DMS153 treated with DMSO at 0.1 percent for 48 hours (cell line): ENCODE data around the gene ZFYVE21.

Source experiments
- DNase-seq: peaks from one replicate; lab custom pipeline; 2025; ENCODE audit not compliant: unreplicated experiment; lab: John Stamatoyannopoulos, UW

Gene ZFYVE21

GRCh38 chr14:103723748-103724081 lies 8.1 kb downstream of the ZFYVE21 start:
- no peak for DNase-seq

GRCh38 chr14:103724116-103724515 lies 8.5 kb downstream of the ZFYVE21 start:
- DNase-seq, result no peak

GRCh38 chr14:103725001-103725682 lies 9.5 kb downstream of the ZFYVE21 start:
- no peak for DNase-seq

GRCh38 chr14:103725739-103726395 lies 10.3 kb downstream of the ZFYVE21 start:
- DNase-seq, result no peak

GRCh38 chr14:103726474-103726873 lies 10.9 kb downstream of the ZFYVE21 start:
- DNase-seq, result no peak

- DNase-seq, result no peak
These were observed 11.8 kb downstream of the ZFYVE21 start for GRCh38 chr14:103727313-103727980.

GRCh38 chr14:103728141-103728540 lies 12.5 kb downstream of the ZFYVE21 start:
- no peak for DNase-seq

- DNase-seq, result no peak
These were observed 13.1 kb downstream of the ZFYVE21 start for GRCh38 chr14:103728721-103729120.

GRCh38 chr14:103729496-103730448 lies 14.2 kb downstream of the ZFYVE21 start:
- DNase-seq, result peak; percentile 5

- DNase-seq, result no peak
These were observed 15.0 kb downstream of the ZFYVE21 start for GRCh38 chr14:103730490-103731035.

GRCh38 chr14:103731481-103731880 lies 15.9 kb downstream of the ZFYVE21 start:
- no peak for DNase-seq

GRCh38 chr14:103731916-103732867 lies 16.6 kb downstream of the ZFYVE21 start:
- DNase-seq, result no peak

GRCh38 chr14:103732868-103733620 lies 17.4 kb downstream of the ZFYVE21 start:
- no peak for DNase-seq

GRCh38 chr14:103733651-103734050 lies 18.0 kb downstream of the ZFYVE21 start:
- DNase-seq, result no peak

GRCh38 chr14:103734081-103734888 lies 18.7 kb downstream of the ZFYVE21 start:
- DNase-seq, result no peak

- DNase-seq, result no peak
These were observed 19.4 kb downstream of the ZFYVE21 start for GRCh38 chr14:103735022-103735421.

- DNase-seq, result no peak
These were observed 19.8 kb downstream of the ZFYVE21 start for GRCh38 chr14:103735439-103735814.

GRCh38 chr14:103735815-103736545 lies 20.4 kb downstream of the ZFYVE21 start:
- DNase-seq, result no peak
